Measurements from ENCODE around the gene MAP2K5. TPM values are rescaled to one million over a fixed set of nuclear protein-coding genes. Genes with fewer than 3 reads are reported as not detected.

The MAP2K5 gene
- total RNA-seq, 1 experiment from 2014 or later = 15.0 TPM

DNA sequence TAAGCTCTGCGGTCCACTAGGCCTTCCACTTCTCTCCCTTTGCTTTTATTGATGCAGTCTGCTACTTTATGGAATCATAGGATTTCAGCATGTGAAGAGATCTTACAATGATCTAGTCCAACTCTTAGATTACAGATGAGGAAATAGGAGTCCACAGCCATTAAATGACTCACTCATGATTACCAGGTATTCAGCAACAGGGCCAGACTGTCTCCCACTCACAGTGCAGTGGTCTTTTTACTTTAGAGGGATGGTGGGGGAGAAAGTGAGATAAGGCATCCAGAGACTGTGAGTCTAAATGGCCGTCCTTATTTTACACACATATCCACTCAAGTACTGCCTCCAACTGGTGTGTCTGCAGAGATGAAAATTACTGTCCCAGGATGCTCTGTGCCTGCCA is 194.3 kb downstream of the MAP2K5 start:
- Histone ChIP-seq H3K27me3 (ENCODE audit: insufficient read depth, low read length) (no peaks in the 10 kb centered on the region), H3K79me2 (ENCODE audit: insufficient read depth, low read length) (no peaks in the 10 kb centered on the region), H2BK120ac (ENCODE audit: low read depth, low read length, poor library complexity, severe bottlenecking) (no peak overlapping the region)

More for the DNA sequence above, 194.3 kb downstream of the MAP2K5 start:
- DNase-seq = no peak
- Histone ChIP-seq H4K20me1 (ENCODE audit: control insufficient read depth, insufficient read depth, insufficient read length) (no peaks in the 10 kb centered on the region), H3K9me3 (ENCODE audit: control insufficient read depth, low read depth, low read length) (no peaks in the 10 kb centered on the region), H3K27ac (ENCODE audit: insufficient read length, low read depth, low read length) (no peak overlapping the region), H4K91ac (ENCODE audit: insufficient read length, low read depth, low read length) (no peak overlapping the region), H3K14ac (ENCODE audit: insufficient read depth, low read length) (no peak overlapping the region), H3K9ac (ENCODE audit: extremely low read depth, insufficient read length, low read length) (no peak overlapping the region), H2BK20ac (ENCODE audit: low read depth, low read length, poor library complexity, severe bottlenecking) (no peak overlapping the region), H2BK5ac (ENCODE audit: insufficient read length, low read length) (no peak overlapping the region), H3K18ac (ENCODE audit: insufficient read length, low read depth, low read length) (no peak overlapping the region), H4K5ac (ENCODE audit: insufficient read length, low read depth, low read length) (no peak overlapping the region), H4K8ac (replicated peaks; ENCODE audit: insufficient read length, low read depth, low read length) (no peak overlapping the region), H3K79me1 (ENCODE audit: insufficient read depth, low read depth, low read length, poor library complexity, severe bottlenecking) (no peaks in the 10 kb centered on the region), H2BK15ac (ENCODE audit: low read depth, low read length) (no peak overlapping the region), H3K23me2 (ENCODE audit: insufficient read length, low read depth, low read length, poor library complexity, severe bottlenecking) (no peaks in the 10 kb centered on the region), H3T11ph (ENCODE audit: low read length) (no peak overlapping the region), H3K56ac (ENCODE audit: insufficient read length, low read depth, low read length) (no peak overlapping the region), H2BK12ac (ENCODE audit: insufficient read length, low read depth, low read length) (no peak overlapping the region), H3K4me2 (ENCODE audit: insufficient read depth, insufficient read length, low read length) (no peak overlapping the region), H3K4me1 (ENCODE audit: insufficient read depth, low read length) (no peaks in the 10 kb centered on the region), H3K23ac (ENCODE audit: insufficient read length, low read depth, low read length) (no peak overlapping the region), H2AK5ac (ENCODE audit: insufficient read length, low read length) (no peak overlapping the region), H2AFZ (ENCODE audit: low read length) (no peak overlapping the region), H3K4ac (ENCODE audit: low read depth, low read length) (no peak overlapping the region)
- WGBS (ENCODE audit: extremely low coverage, insufficient read length, low lambda C conversion rate) = no CpG with 5 or more reads among the region's 2 CpGs
- Mint-ChIP-seq H3K4me1 (peaks cover 12 to 24% of the 10 kb centered on the region in 2 experiments), H3K4me3 (no peak overlapping the region), H3K27ac (no peak overlapping the region), H3K36me3 (ENCODE audit: insufficient read depth in 1 of 3, low read depth in 3 of 3) (no peaks in the 10 kb centered on the region), H3K27me3 (ENCODE audit: low read depth) (no peaks in the 10 kb centered on the region), H3K9me3 (no peaks in the 10 kb centered on the region)
- TF ChIP-seq, protein P1, sequence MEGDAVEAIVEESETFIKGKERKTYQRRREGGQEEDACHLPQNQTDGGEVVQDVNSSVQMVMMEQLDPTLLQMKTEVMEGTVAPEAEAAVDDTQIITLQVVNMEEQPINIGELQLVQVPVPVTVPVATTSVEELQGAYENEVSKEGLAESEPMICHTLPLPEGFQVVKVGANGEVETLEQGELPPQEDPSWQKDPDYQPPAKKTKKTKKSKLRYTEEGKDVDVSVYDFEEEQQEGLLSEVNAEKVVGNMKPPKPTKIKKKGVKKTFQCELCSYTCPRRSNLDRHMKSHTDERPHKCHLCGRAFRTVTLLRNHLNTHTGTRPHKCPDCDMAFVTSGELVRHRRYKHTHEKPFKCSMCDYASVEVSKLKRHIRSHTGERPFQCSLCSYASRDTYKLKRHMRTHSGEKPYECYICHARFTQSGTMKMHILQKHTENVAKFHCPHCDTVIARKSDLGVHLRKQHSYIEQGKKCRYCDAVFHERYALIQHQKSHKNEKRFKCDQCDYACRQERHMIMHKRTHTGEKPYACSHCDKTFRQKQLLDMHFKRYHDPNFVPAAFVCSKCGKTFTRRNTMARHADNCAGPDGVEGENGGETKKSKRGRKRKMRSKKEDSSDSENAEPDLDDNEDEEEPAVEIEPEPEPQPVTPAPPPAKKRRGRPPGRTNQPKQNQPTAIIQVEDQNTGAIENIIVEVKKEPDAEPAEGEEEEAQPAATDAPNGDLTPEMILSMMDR (conservative IDR thresholded peaks at IDR 0.05) = no peak
